Astrocyte (in vitro differentiated cells and primary cell): Measurements from ENCODE around the gene TRPV2. TPM values are rescaled to one million over a fixed set of nuclear protein-coding genes. Genes with fewer than 3 reads are reported as not detected.
"Not testable (repeated sequence)": the region's sequence is repeated elsewhere in the genome, so short reads cannot be mapped to it uniquely, and the experiment has no call there.

Experiments
- DNase-seq: peaks from one replicate; pipeline ENCODE4 v3.0.0-alpha.2; 2010; ENCODE audit warnings: low read depth
- FAIRE-seq: peaks from 2 replicates; lab custom pipeline; 2011; peaks lifted over from hg19 to GRCh38; lab: Jason Lieb, UNC
- H2AFZ ChIP-seq: 2 replicates; pipeline ENCODE4 v1.6.0; 2012; ENCODE audit warnings: low read depth, low read length, inconsistent platforms
- H3K27ac ChIP-seq: 2 replicates; pipeline ENCODE4 v1.5.1; 2011; ENCODE audit warnings: low read depth, low read length, inconsistent platforms
- H3K27me3 ChIP-seq: 2 replicates; pipeline ENCODE4 v1.6.0; 2011; ENCODE audit warnings: low read length, inconsistent platforms; ENCODE audit not compliant: insufficient read depth
- H3K36me3 ChIP-seq: 2 replicates; pipeline ENCODE4 v1.5.1; 2011; ENCODE audit warnings: low read length, inconsistent platforms; ENCODE audit not compliant: insufficient read depth
- H3K4me1 ChIP-seq: 2 replicates; pipeline ENCODE4 v1.5.1; 2011; ENCODE audit warnings: low read length, inconsistent platforms; ENCODE audit not compliant: insufficient read depth
- H3K4me2 ChIP-seq: 2 replicates; pipeline ENCODE4 v1.6.0; 2012; ENCODE audit warnings: low read length, inconsistent platforms
- H3K4me3 ChIP-seq: 2 replicates; pipeline ENCODE4 v1.5.1; 2011; ENCODE audit warnings: low read depth, mild to moderate bottlenecking, low read length, inconsistent platforms; ENCODE audit not compliant: insufficient read depth
- H3K79me2 ChIP-seq: 2 replicates; pipeline ENCODE4 v1.6.0; 2012; ENCODE audit warnings: mild to moderate bottlenecking, low read length, inconsistent platforms; ENCODE audit not compliant: insufficient read depth
- H3K9ac ChIP-seq: 2 replicates; pipeline ENCODE4 v1.6.0; 2012; ENCODE audit warnings: mild to moderate bottlenecking, low read length, inconsistent platforms
- H3K9me3 ChIP-seq: 2 replicates; pipeline ENCODE4 v1.5.1; 2012; ENCODE audit warnings: low read depth, mild to moderate bottlenecking, low read length, inconsistent platforms; ENCODE audit not compliant: insufficient read depth
- H4K20me1 ChIP-seq: 2 replicates; pipeline ENCODE4 v1.6.0; 2012; ENCODE audit warnings: low read length, inconsistent platforms; ENCODE audit not compliant: insufficient read depth
- H3K27ac Mint-ChIP-seq: one replicate; pipeline ENCODE4 v1.8.0; 2021; ENCODE audit warnings: mild to moderate bottlenecking, mixed read lengths; ENCODE audit not compliant: unreplicated experiment
- H3K27me3 Mint-ChIP-seq: one replicate; pipeline ENCODE4 v1.8.0; 2021; ENCODE audit warnings: low read depth, mixed read lengths; ENCODE audit not compliant: unreplicated experiment
- H3K36me3 Mint-ChIP-seq: one replicate; pipeline ENCODE4 v1.8.0; 2021; ENCODE audit warnings: low read depth, mixed read lengths; ENCODE audit not compliant: unreplicated experiment
- H3K4me1 Mint-ChIP-seq: one replicate; pipeline ENCODE4 v1.8.0; 2021; ENCODE audit warnings: low read depth, mixed read lengths; ENCODE audit not compliant: unreplicated experiment
- H3K4me3 Mint-ChIP-seq: one replicate; pipeline ENCODE4 v1.8.0; 2021; ENCODE audit warnings: mild to moderate bottlenecking, moderate library complexity, mixed read lengths; ENCODE audit not compliant: unreplicated experiment
- H3K9me3 Mint-ChIP-seq: one replicate; pipeline ENCODE4 v1.8.0; 2021; ENCODE audit warnings: mild to moderate bottlenecking, mixed read lengths; ENCODE audit not compliant: unreplicated experiment
- EZH2 ChIP-seq: IDR thresholded peaks from 2 replicates; pipeline ENCODE4 v1.6.1; 2012; ENCODE audit warnings: mild to moderate bottlenecking, low read length, inconsistent platforms; ENCODE audit not compliant: insufficient read depth
- total RNA-seq: library from RNA; stranded (reverse); gene quantifications from 2 replicates; pipeline ENCODE4 v1.2.1, GENCODE V29; 2021
- TF ChIP-seq, protein P1 (sequence below): IDR thresholded peaks from 2 replicates; pipeline ENCODE4 v1.5.1; 2011; ENCODE audit warnings: low read depth, mild to moderate bottlenecking, inconsistent platforms, low read length, moderate library complexity; ENCODE audit not compliant: insufficient read depth

The TRPV2 gene
- total RNA-seq, 1 donor from 2014 or later = 0.86 TPM

DNA sequence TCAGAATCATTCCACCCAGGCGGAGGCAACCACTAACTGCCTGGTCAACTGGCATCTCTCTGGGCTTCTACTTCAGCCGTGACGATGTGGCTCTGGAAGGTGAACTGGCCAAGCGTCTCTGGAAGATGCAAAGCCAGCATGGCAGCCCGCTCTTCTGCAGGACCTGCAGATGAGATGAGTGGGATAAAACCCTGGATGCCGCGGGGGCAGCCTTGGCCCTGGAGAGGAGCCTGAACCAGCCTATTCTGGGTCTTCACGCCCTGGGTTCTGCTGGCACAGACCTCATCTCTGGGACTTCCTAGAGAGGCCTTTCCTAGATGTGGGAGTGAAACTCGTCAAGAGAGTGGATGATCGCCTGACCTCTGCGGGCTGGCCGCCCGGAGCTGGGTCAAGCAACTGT lies 23.9 kb upstream of the TRPV2 start:
- H2AFZ ChIP-seq = no peak overlapping the region
- no peaks in the 10 kb centered on the region for H3K79me2 ChIP-seq
- H3K4me3 ChIP-seq = no peak overlapping the region
- Mint-ChIP-seq H3K4me3 (no peak overlapping the region), H3K9me3 (no peaks in the 10 kb centered on the region), H3K36me3 (no peaks in the 10 kb centered on the region), H3K27ac (no peak overlapping the region), H3K4me1 (peaks cover 2% of the 10 kb centered on the region), H3K27me3 (no peaks in the 10 kb centered on the region)
- H3K9me3 ChIP-seq = no peaks in the 10 kb centered on the region
- H3K9ac ChIP-seq = no peak overlapping the region
- H3K4me1 ChIP-seq = peaks cover 4% of the 10 kb centered on the region
- no peak overlapping the region for H3K4me2 ChIP-seq
- no peak for DNase-seq
- no peak for FAIRE-seq
- H4K20me1 ChIP-seq = no peaks in the 10 kb centered on the region
- no peaks in the 10 kb centered on the region for H3K27me3 ChIP-seq
- H3K36me3 ChIP-seq = no peaks in the 10 kb centered on the region
- no peak overlapping the region for H3K27ac ChIP-seq
- no peak for TF ChIP-seq EZH2
- TF ChIP-seq, protein P1, sequence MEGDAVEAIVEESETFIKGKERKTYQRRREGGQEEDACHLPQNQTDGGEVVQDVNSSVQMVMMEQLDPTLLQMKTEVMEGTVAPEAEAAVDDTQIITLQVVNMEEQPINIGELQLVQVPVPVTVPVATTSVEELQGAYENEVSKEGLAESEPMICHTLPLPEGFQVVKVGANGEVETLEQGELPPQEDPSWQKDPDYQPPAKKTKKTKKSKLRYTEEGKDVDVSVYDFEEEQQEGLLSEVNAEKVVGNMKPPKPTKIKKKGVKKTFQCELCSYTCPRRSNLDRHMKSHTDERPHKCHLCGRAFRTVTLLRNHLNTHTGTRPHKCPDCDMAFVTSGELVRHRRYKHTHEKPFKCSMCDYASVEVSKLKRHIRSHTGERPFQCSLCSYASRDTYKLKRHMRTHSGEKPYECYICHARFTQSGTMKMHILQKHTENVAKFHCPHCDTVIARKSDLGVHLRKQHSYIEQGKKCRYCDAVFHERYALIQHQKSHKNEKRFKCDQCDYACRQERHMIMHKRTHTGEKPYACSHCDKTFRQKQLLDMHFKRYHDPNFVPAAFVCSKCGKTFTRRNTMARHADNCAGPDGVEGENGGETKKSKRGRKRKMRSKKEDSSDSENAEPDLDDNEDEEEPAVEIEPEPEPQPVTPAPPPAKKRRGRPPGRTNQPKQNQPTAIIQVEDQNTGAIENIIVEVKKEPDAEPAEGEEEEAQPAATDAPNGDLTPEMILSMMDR = no peak

DNA sequence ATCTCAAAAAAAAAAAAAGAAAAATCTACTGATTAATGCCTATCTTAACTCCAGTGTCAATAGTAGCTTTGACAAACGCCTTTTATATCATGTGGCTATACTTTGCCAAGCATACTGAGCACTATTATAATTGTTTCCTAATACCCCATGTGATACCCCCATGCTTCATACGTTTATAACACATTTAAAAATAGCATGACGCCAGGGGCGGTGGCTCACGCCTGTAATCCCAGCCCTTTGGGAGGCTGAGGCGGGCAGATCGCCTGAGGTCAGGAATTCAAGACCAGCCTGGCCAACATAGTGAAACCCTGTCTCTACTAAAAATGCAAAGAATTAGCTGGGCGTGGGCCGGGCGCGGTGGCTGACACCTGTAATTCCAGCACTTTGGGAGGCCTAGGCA lies 22.9 kb upstream of the TRPV2 start:
- not testable (repeated sequence) for H3K27me3 Mint-ChIP-seq, H3K79me2 ChIP-seq, H3K27ac ChIP-seq, H3K36me3 Mint-ChIP-seq, H3K4me2 ChIP-seq, FAIRE-seq, H3K9ac ChIP-seq, H3K4me1 Mint-ChIP-seq, H3K4me1 ChIP-seq, H3K36me3 ChIP-seq, H3K4me3 Mint-ChIP-seq, H3K27me3 ChIP-seq, H3K9me3 Mint-ChIP-seq, H3K4me3 ChIP-seq, H3K9me3 ChIP-seq, H2AFZ ChIP-seq, H4K20me1 ChIP-seq, DNase-seq
- H3K27ac Mint-ChIP-seq = peak overlapping the region; percentile 12

DNA sequence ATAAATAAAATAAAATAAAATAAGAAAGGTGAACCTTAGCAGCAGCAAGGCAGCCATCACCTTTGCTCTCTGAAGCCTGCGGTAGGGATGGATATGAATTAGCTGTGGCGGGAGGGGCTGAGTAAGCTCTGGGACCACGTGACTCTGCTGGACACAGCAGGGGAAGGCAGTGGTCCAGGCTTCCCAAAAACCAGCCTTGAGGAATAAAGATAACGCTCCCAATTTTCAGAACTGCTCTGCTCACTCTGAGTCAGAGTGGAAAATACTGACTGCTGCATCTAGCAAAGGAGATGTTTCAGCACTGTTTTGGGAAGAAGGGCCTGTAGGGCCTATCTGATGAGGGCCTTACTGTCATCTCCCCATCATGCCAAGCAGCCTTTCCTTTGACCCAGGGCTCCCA lies 19.5 kb upstream of the TRPV2 start:
- H3K27ac ChIP-seq, H3K4me3 ChIP-seq, H3K27me3 Mint-ChIP-seq, H4K20me1 ChIP-seq, H2AFZ ChIP-seq, H3K9me3 Mint-ChIP-seq, FAIRE-seq, H3K9me3 ChIP-seq, H3K4me3 Mint-ChIP-seq, H3K27me3 ChIP-seq, H3K36me3 ChIP-seq, H3K4me2 ChIP-seq, H3K36me3 Mint-ChIP-seq, H3K79me2 ChIP-seq, H3K4me1 ChIP-seq, H3K9ac ChIP-seq, DNase-seq: not testable (repeated sequence)
- Mint-ChIP-seq H3K4me1 (peaks cover 14% of the 10 kb centered on the region), H3K27ac (peak overlapping the region; percentile 41)

DNA sequence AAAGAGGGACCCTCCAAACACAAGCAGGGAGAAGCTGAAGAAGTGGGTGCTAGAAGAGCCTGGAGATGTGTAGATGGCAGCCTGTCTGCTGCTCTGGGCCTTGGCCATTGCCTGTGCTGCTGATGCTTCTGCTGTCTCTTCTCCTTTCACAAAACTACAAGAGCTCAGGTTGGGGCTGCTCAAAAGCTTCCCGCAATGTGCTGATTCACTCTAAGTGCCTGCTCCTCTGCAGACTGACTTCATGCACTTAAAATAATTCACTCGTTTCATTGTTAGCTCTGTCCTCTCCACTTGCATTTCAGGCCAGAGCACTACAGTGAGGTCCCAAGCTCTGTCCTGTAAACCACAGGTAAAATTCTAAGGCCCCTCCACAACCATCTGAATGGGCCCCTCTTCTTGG lies 18.7 kb upstream of the TRPV2 start:
- H3K27ac ChIP-seq, FAIRE-seq, H2AFZ ChIP-seq: not testable (repeated sequence)

More for the DNA sequence above, 18.7 kb upstream of the TRPV2 start:
- not testable (repeated sequence) for H3K27me3 ChIP-seq, H3K9ac ChIP-seq, H3K9me3 Mint-ChIP-seq, H4K20me1 ChIP-seq, H3K9me3 ChIP-seq, H3K4me1 ChIP-seq, H3K4me2 ChIP-seq, H3K4me3 Mint-ChIP-seq, H3K4me3 ChIP-seq, H3K36me3 Mint-ChIP-seq, H3K36me3 ChIP-seq, H3K79me2 ChIP-seq, DNase-seq, H3K27me3 Mint-ChIP-seq
- peaks cover 14% of the 10 kb centered on the region for H3K4me1 Mint-ChIP-seq
- peak overlapping the region; percentile 41 for H3K27ac Mint-ChIP-seq
